ENCODE measurements around the gene MLLT3. TPM values are rescaled to one million over a fixed set of nuclear protein-coding genes. Genes with fewer than 3 reads are reported as not detected.

The MLLT3 gene
- total RNA-seq, 4 donors from 2014 or later, result 9.4 to 38.2 (median 30.2) TPM

GRCh38 chr9:20330688-20331087, 291.6 kb downstream of the MLLT3 start:
- Histone ChIP-seq H3K9me3 (no peaks in the 10 kb centered on the region), H3K36me3 (no peaks in the 10 kb centered on the region), H3K4me1 (no peaks in the 10 kb centered on the region), H3K4me3 (no peak overlapping the region), H3K27me3 (no peaks in the 10 kb centered on the region), H3K27ac (no peak overlapping the region)
- in situ Hi-C loops (cut with MboI; ENCODE audit: low pct_ligation_motif_present in 1 of 4, low pct_unique_long_range_greater_than_20kb in 1 of 4, low sequenced_read_pairs in 3 of 4) (loop anchor here in 1 of 4 donors (25.0 kb wide), 2 partner anchors 393 to 782 kb away; no protein-coding TSS in a partner anchor), intact Hi-C loops (cut with DNase I; ENCODE audit: low total_unique reads) (loop anchor here (2.0 kb wide), 1 partner anchor 34 kb away; no protein-coding TSS in a partner anchor)
- TF ChIP-seq, protein P1, sequence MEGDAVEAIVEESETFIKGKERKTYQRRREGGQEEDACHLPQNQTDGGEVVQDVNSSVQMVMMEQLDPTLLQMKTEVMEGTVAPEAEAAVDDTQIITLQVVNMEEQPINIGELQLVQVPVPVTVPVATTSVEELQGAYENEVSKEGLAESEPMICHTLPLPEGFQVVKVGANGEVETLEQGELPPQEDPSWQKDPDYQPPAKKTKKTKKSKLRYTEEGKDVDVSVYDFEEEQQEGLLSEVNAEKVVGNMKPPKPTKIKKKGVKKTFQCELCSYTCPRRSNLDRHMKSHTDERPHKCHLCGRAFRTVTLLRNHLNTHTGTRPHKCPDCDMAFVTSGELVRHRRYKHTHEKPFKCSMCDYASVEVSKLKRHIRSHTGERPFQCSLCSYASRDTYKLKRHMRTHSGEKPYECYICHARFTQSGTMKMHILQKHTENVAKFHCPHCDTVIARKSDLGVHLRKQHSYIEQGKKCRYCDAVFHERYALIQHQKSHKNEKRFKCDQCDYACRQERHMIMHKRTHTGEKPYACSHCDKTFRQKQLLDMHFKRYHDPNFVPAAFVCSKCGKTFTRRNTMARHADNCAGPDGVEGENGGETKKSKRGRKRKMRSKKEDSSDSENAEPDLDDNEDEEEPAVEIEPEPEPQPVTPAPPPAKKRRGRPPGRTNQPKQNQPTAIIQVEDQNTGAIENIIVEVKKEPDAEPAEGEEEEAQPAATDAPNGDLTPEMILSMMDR (IDR thresholded peaks at IDR 0.05), result no peak
- no peak for TF ChIP-seq EP300 (IDR thresholded peaks at IDR 0.05; ENCODE audit: low read depth)
- no peak for TF ChIP-seq POLR2AphosphoS5 (IDR thresholded peaks at IDR 0.05)
- TF ChIP-seq POLR2A (IDR thresholded peaks at IDR 0.05), result no peak
- no peak for DNase-seq

- Histone ChIP-seq H3K27ac (no peak overlapping the region), H3K27me3 (no peaks in the 10 kb centered on the region), H3K4me1 (no peaks in the 10 kb centered on the region), H3K4me3 (no peak overlapping the region), H3K9me3 (no peaks in the 10 kb centered on the region), H3K36me3 (no peaks in the 10 kb centered on the region)
- no peak for DNase-seq
- WGBS, 2 donors (ENCODE audit: low coverage in 1 of 2), result 36 to 81% methylated on average over 2 of the region's 2 CpGs
- intact Hi-C loops (cut with DNase I; ENCODE audit: low total_unique reads) (no loop called here), in situ Hi-C loops (cut with MboI; ENCODE audit: low pct_ligation_motif_present in 1 of 4, low pct_unique_long_range_greater_than_20kb in 1 of 4, low sequenced_read_pairs in 3 of 4) (loop anchor here in 1 of 4 donors (25.0 kb wide), 2 partner anchors 389 to 786 kb away; no protein-coding TSS in a partner anchor)
- TF ChIP-seq EP300 (IDR thresholded peaks at IDR 0.05; ENCODE audit: low read depth) (no peak), POLR2A (IDR thresholded peaks at IDR 0.05) (no peak), POLR2AphosphoS5 (IDR thresholded peaks at IDR 0.05) (no peak)
- TF ChIP-seq, protein P1 (IDR thresholded peaks at IDR 0.05), result no peak
Observed at GRCh38 chr9:20326516-20326915, 295.8 kb downstream of the MLLT3 start.

GRCh38 chr9:20325008-20325407, 297.3 kb downstream of the MLLT3 start:
- Histone ChIP-seq H3K27ac (no peak overlapping the region), H3K36me3 (no peaks in the 10 kb centered on the region), H3K27me3 (no peaks in the 10 kb centered on the region), H3K4me1 (peaks cover 0 to 3% (median 0%) of the 10 kb centered on the region in 4 donors), H3K4me3 (no peak overlapping the region), H3K9me3 (no peaks in the 10 kb centered on the region)
- intact Hi-C loops (cut with DNase I; ENCODE audit: low total_unique reads), result no loop called here
- WGBS, 2 donors (ENCODE audit: low coverage in 1 of 2), result 90 to 92% methylated on average over 9 of the region's 9 CpGs
- TF ChIP-seq POLR2A (IDR thresholded peaks at IDR 0.05) (no peak), EP300 (IDR thresholded peaks at IDR 0.05; ENCODE audit: low read depth) (no peak), POLR2AphosphoS5 (IDR thresholded peaks at IDR 0.05) (no peak)
- TF ChIP-seq, protein P1 (IDR thresholded peaks at IDR 0.05), result no peak
- in situ Hi-C loops (cut with MboI; ENCODE audit: low pct_ligation_motif_present in 1 of 4, low pct_unique_long_range_greater_than_20kb in 1 of 4, low sequenced_read_pairs in 3 of 4), result loop anchor here in 1 of 4 donors (25.0 kb wide), 2 partner anchors 388 to 787 kb away; no protein-coding TSS in a partner anchor
- no peak for DNase-seq

DNA sequence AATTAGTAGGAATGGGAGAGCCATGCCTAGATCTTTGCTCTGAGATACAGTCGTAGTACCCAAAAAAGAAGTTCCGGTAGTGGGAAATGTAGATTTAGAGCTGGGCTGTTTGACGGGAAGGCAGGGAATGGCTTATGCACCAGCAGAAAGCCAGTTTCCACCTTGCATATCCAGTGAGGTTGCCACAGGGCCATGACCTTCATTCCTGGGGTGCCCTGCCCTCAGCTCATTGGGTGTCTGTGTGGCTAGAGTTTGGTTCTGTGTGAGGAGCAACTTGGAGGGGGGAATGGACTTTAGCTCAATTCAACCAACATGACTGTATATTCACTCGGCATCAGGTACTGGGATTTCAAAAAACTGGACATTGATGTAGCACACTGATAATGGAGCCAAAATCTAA, 300.1 kb downstream of the MLLT3 start:
- in situ Hi-C loops (cut with MboI; ENCODE audit: low pct_ligation_motif_present in 1 of 4, low pct_unique_long_range_greater_than_20kb in 1 of 4, low sequenced_read_pairs in 3 of 4), result no loop called here
- no peaks in the 10 kb centered on the region for H3K36me3 ChIP-seq
- TF ChIP-seq, protein P1 (IDR thresholded peaks at IDR 0.05), result no peak
- TF ChIP-seq POLR2AphosphoS5 (IDR thresholded peaks at IDR 0.05) (no peak), EP300 (IDR thresholded peaks at IDR 0.05; ENCODE audit: low read depth) (no peak), POLR2A (IDR thresholded peaks at IDR 0.05) (no peak)
- H3K9me3 ChIP-seq, result no peaks in the 10 kb centered on the region
- H3K27me3 ChIP-seq, result no peaks in the 10 kb centered on the region
- no peak overlapping the region for H3K4me3 ChIP-seq
- peaks cover 0 to 4% (median 0%) of the 10 kb centered on the region in 4 donors for H3K4me1 ChIP-seq
- H3K27ac ChIP-seq, result no peak overlapping the region
- WGBS, 2 donors (ENCODE audit: low coverage in 1 of 2), result 97 to 100% methylated on average over 3 to 4 of the region's 4 CpGs
- intact Hi-C loops (cut with DNase I; ENCODE audit: low total_unique reads), result no loop called here
- no peak for DNase-seq
